Neural cell (in vitro differentiated cells): ENCODE measurements around the gene ANKDD1B. TPM values are rescaled to one million over a fixed set of nuclear protein-coding genes. Genes with fewer than 3 reads are reported as not detected.

ENCODE experiments used
- H2AFZ ChIP-seq: fragments of 200-600, 300-800 bp; sonication (generic), shearing (Covaris generic); 2 replicates; pipeline ENCODE4 v1.6.0; 2014; ENCODE audit warnings: low read depth, mild to moderate bottlenecking, antibody characterized with exemption, low read length, moderate library complexity
- H3F3A ChIP-seq: fragments of 200-600 bp; shearing (Covaris generic); 2 replicates; pipeline ENCODE4 v1.6.1; 2016; ENCODE audit warnings: mild to moderate bottlenecking, moderate library complexity, mixed read lengths, antibody characterized with exemption, low read length; ENCODE audit not compliant: insufficient read depth, poor library complexity, severe bottlenecking
- H3K27ac ChIP-seq: fragments of 200-600, 300-800 bp; sonication (generic), shearing (Covaris generic); 2 replicates; pipeline ENCODE4 v1.5.1; 2014; ENCODE audit warnings: mild to moderate bottlenecking, low read length, moderate library complexity
- H3K27me3 ChIP-seq: fragments of 300-800, 200-600 bp; sonication (generic), shearing (Covaris generic); 2 replicates; pipeline ENCODE4 v1.6.0; 2014; ENCODE audit warnings: mild to moderate bottlenecking, low read depth, low read length, moderate library complexity; ENCODE audit not compliant: insufficient read depth
- H3K36me3 ChIP-seq: fragments of 300-800, 200-600 bp; sonication (generic), shearing (Covaris generic); 2 replicates; pipeline ENCODE4 v1.5.1; 2014; ENCODE audit warnings: mild to moderate bottlenecking, antibody characterized with exemption, low read length, moderate library complexity; ENCODE audit not compliant: insufficient read depth
- H3K4me2 ChIP-seq: fragments of 300-800, 200-600 bp; sonication (generic), shearing (Covaris generic); 2 replicates; pipeline ENCODE4 v1.6.0; 2014; ENCODE audit warnings: mild to moderate bottlenecking, low read length
- H3K4me3 ChIP-seq: fragments of 300-800, 200-600 bp; sonication (generic), shearing (Covaris generic); 2 replicates; pipeline ENCODE4 v1.5.1; 2014; ENCODE audit warnings: mild to moderate bottlenecking, low read length, moderate library complexity
- H3K79me2 ChIP-seq: fragments of 200-600 bp; shearing (Covaris generic); replicated peaks from 2 replicates; pipeline ENCODE4 v1.6.0; 2014; ENCODE audit warnings: mild to moderate bottlenecking, low read length, moderate library complexity; ENCODE audit not compliant: insufficient read depth
- H3K9ac ChIP-seq: fragments of 300-800, 200-600 bp; sonication (generic), shearing (Covaris generic); 2 replicates; pipeline ENCODE4 v1.6.1; 2016; ENCODE audit warnings: mild to moderate bottlenecking, low read length, mixed read lengths
- H3K9me2 ChIP-seq: fragments of 200-600 bp; shearing (Covaris generic); 2 replicates; pipeline ENCODE4 v1.6.1; 2016; ENCODE audit warnings: mild to moderate bottlenecking, low read length, mixed read lengths; ENCODE audit not compliant: insufficient read depth
- H3K9me3 ChIP-seq: fragments of 200-600, 300-800 bp; sonication (generic), shearing (Covaris generic); 2 replicates; pipeline ENCODE4 v1.6.1; 2016; ENCODE audit warnings: mild to moderate bottlenecking, mixed run types, low read length, moderate library complexity, mixed read lengths
- H4K20me1 ChIP-seq: fragments of 200-600 bp; shearing (Covaris generic); 2 replicates; pipeline ENCODE4 v1.6.1; 2016; ENCODE audit warnings: mild to moderate bottlenecking, mixed run types; ENCODE audit not compliant: insufficient read depth
- CTCF ChIP-seq: fragments of 450-650 bp; IDR thresholded peaks from 2 replicates; pipeline ENCODE4 v1.5.1; 2014; ENCODE audit warnings: antibody characterized with exemption, mild to moderate bottlenecking, moderate library complexity; ENCODE audit not compliant: poor library complexity, severe bottlenecking
- EP300 ChIP-seq: fragments of 450-650 bp; conservative IDR thresholded peaks from 2 replicates; pipeline ENCODE4 v1.6.1; 2014; ENCODE audit warnings: antibody characterized with exemption, mild to moderate bottlenecking, moderate library complexity; ENCODE audit not compliant: poor library complexity, severe bottlenecking
- EZH2 ChIP-seq: fragments of 200-600, 300-800 bp; shearing (Covaris generic), sonication (generic); IDR thresholded peaks from 2 replicates; pipeline ENCODE4 v1.6.1; 2014; ENCODE audit warnings: antibody characterized with exemption, low read length, borderline replicate concordance, mild to moderate bottlenecking; ENCODE audit not compliant: insufficient read depth, poor library complexity, severe bottlenecking
- MXI1 ChIP-seq: fragments of 450-650 bp; conservative IDR thresholded peaks from 2 replicates; pipeline ENCODE4 v1.6.1; 2014; ENCODE audit warnings: antibody characterized with exemption, mild to moderate bottlenecking; ENCODE audit not compliant: poor library complexity, severe bottlenecking
- POLR2AphosphoS5 ChIP-seq: IDR thresholded peaks from 2 replicates; pipeline ENCODE4 v1.6.1; 2012
- RAD21 ChIP-seq: fragments of 450-650 bp; conservative IDR thresholded peaks from 2 replicates; pipeline ENCODE4 v1.6.1; 2014; ENCODE audit warnings: antibody characterized with exemption, mild to moderate bottlenecking, moderate library complexity
- REST ChIP-seq: IDR thresholded peaks from 2 replicates; pipeline ENCODE4 v1.6.1; 2012; ENCODE audit warnings: borderline replicate concordance
- SMC3 ChIP-seq: fragments of 450-650 bp; conservative IDR thresholded peaks from 2 replicates; pipeline ENCODE4 v1.6.1; 2014; ENCODE audit warnings: antibody characterized with exemption, mild to moderate bottlenecking, moderate library complexity; ENCODE audit not compliant: poor library complexity
- TAF1 ChIP-seq: IDR thresholded peaks from 2 replicates; pipeline ENCODE4 v1.6.1; 2012; ENCODE audit warnings: low read depth
- polyA plus RNA-seq: library from polyadenylated mRNA; depleted of rRNA; stranded (reverse); fragments of >200 nt; gene quantifications from 2 replicates; pipeline ENCODE4 v1.2.3, GENCODE V29; 2014

ANKDD1B gene
- polyA plus RNA-seq, 1 donor from 2014 or later = 0.37 TPM

DNA sequence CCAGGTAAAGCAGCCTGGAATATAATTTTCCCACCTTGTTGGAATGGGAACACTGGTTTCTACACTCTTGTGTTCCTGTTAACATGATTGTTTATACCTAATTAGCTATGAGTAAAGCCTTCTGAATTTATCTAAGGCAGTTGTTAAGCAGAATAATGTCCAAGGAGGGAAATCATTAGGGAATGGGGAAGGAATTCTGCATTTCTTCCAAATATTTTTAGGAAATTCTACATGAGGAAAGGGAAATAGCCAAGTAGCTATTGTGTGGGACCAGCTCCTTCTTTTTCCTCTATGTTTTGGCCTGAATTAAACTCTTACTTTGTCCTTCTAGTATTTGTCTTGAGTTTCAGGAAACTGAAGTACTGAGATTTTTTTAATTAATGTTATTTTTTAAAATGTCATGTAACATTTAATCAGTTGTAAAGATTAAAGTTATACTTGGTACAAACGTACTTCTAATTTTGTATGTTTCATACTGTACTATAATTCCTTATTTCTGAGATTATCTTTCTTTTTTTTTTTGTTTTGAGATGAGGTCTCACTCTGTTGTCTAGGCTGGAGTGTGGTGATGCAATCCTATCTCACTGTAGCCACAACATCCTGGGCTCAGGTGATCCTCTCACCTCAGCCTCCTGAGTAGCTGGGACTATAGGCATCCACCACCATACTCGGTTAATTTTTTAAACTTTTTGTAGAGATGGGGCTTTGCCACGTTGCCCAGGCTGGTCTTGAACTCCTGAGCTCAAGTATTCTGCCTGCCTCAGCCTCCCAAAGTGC lies 28.5 kb downstream of the ANKDD1B start:
- Histone ChIP-seq H2AFZ (no peak overlapping the region), H3K9me3 (no peaks in the 10 kb centered on the region), H3K27ac (no peak overlapping the region), H3K79me2 (no peaks in the 10 kb centered on the region), H3K4me3 (no peak overlapping the region), H4K20me1 (no peaks in the 10 kb centered on the region), H3F3A (no peaks in the 10 kb centered on the region), H3K4me2 (no peak overlapping the region), H3K36me3 (no peaks in the 10 kb centered on the region), H3K27me3 (no peaks in the 10 kb centered on the region), H3K9me2 (no peaks in the 10 kb centered on the region), H3K9ac (no peak overlapping the region)
- TF ChIP-seq SMC3 = no peak
- TF ChIP-seq POLR2AphosphoS5 = no peak
- TF ChIP-seq EZH2 = no peak
- TF ChIP-seq MXI1 = no peak

DNA sequence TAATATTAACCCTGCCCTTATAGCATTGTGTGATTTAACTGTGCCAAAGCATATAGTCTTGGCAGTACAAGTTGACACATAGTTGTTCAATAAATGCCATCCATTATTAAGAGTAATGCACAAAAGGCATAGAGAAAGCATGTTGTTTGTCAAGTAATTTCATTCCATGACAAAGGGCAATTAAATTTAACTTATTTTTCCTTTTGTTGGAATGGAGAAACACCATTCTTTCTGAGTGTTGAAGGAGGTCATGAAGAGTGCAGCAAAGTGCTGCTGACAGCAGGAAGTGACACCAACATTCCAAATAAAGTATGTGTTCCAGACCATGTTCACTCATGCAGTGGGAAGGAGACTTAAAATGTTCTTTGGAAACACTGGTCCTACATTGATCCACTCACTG lies 29.1 kb downstream of the ANKDD1B start:
- Histone ChIP-seq H3K9me2 (no peaks in the 10 kb centered on the region), H3K9me3 (no peaks in the 10 kb centered on the region), H3K27ac (no peak overlapping the region), H3K9ac (no peak overlapping the region), H3K27me3 (no peaks in the 10 kb centered on the region), H4K20me1 (no peaks in the 10 kb centered on the region), H2AFZ (no peak overlapping the region), H3F3A (no peaks in the 10 kb centered on the region), H3K4me2 (no peak overlapping the region), H3K79me2 (no peaks in the 10 kb centered on the region), H3K36me3 (no peaks in the 10 kb centered on the region), H3K4me3 (no peak overlapping the region)
- TF ChIP-seq SMC3 (no peak), CTCF (no peak), EP300 (no peak), TAF1 (no peak), REST (no peak), POLR2AphosphoS5 (no peak), RAD21 (no peak), EZH2 (no peak), MXI1 (no peak)
